Omental fat pad (tissue), 4 donors: ENCODE measurements around the gene PSTPIP1. TPM values are rescaled to one million over a fixed set of nuclear protein-coding genes. Genes with fewer than 3 reads are reported as not detected.
A peak's percentile ranks its signal among the peaks of the same experiment; 100 is the strongest.

ENCODE experiments used
- ATAC-seq: fragments of 150-250 bp; one replicate; pipeline ENCODE4 v1.9.1; 2016; ENCODE audit warnings: mild to moderate bottlenecking, moderate library complexity; ENCODE audit not compliant: low FRiP score
- DNase-seq: peaks from one replicate; pipeline ENCODE4 v3.0.0-alpha.2; 2019; ENCODE audit warnings: low spot score
- total RNA-seq, 4 donors: library from RNA; depleted of rRNA; stranded (reverse); fragments of >200 nt; gene quantifications; one replicate each; pipeline ENCODE4 v1.1.0, GENCODE V29; 2016
- TF ChIP-seq, protein P1 (sequence below), 3 donors: fragments of 450-650 bp; IDR thresholded peaks; one replicate each; pipeline ENCODE4 v1.5.1; 2016 to 2017; ENCODE audit warnings: antibody characterized with exemption in 3 of 3, mild to moderate bottlenecking in 3 of 3, moderate library complexity in 2 of 3

The PSTPIP1 gene
- total RNA-seq, 4 donors from 2014 or later: 6.3 to 38.5 (median 15.1) TPM

DNA sequence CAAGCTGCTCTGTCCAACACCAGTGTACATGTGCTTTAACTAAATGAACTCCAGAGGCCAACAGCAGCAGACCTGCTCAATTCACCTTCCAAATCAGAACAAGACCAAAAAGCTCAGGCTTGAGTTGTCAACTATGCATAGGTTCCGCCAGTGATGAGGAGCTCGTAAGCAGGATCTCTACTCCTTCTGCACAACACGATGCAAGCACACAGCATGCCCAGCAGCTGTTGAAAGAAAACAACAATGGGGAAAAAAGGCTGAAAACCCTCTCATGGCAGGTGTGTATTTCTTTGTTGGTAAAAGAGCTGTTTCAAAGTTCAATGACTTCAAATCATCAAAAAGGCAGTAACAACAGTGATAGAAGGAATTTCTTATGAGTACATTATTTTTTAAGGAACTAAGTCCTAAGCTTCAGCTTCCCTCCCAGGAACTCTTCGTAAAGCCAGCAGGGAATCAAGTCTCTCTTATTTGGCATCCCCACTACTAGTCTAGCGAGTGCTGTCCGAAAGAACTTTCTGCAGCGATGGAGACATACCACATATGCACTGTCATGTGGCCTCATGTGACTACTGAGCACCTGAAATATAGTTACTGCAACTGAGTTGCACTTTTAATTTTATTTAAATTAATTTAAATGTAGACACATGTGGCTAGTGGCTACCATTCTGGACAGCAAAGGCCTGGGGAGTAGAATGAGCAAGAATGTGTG lies 51.9 kb downstream of the PSTPIP1 start:
- ATAC-seq (no peak), DNase-seq (no peak)
- TF ChIP-seq, protein P1, sequence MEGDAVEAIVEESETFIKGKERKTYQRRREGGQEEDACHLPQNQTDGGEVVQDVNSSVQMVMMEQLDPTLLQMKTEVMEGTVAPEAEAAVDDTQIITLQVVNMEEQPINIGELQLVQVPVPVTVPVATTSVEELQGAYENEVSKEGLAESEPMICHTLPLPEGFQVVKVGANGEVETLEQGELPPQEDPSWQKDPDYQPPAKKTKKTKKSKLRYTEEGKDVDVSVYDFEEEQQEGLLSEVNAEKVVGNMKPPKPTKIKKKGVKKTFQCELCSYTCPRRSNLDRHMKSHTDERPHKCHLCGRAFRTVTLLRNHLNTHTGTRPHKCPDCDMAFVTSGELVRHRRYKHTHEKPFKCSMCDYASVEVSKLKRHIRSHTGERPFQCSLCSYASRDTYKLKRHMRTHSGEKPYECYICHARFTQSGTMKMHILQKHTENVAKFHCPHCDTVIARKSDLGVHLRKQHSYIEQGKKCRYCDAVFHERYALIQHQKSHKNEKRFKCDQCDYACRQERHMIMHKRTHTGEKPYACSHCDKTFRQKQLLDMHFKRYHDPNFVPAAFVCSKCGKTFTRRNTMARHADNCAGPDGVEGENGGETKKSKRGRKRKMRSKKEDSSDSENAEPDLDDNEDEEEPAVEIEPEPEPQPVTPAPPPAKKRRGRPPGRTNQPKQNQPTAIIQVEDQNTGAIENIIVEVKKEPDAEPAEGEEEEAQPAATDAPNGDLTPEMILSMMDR (IDR thresholded peaks at IDR 0.05): no peak

DNA sequence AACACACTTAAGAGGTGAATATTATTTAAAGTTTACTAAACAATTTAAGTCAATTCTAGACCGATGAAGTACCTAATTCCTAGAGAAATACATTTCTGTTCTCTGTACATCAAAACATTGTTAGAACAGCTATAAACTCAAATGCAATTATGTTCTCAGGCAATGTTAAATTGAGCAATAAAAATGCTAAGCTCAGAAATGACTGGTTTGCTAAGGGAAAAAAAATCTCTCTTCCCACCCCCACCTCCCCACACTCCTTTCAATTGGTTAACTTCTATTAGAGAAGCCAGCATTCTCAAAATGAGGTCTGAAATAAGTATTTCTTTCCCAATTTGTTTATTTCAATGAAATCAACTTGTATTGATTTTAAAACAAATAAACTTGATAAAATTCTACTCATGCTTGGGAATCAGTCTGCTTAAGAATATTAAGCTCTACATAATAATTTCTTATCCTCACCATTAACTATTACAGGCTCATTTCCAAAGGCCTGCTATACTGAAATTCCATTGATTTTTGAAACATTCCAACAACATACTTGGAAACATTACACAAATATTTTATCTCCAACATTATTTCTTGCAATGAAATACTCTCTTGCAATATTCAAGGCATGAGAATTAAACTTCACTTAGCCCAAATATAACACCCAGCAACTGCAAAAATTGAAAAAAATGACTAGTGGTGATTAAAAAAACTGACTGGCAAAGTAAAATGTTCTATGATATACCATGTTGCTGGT lies 53.4 kb downstream of the PSTPIP1 start:
- no peak for ATAC-seq
- no peak for DNase-seq
- TF ChIP-seq, protein P1 (IDR thresholded peaks at IDR 0.05): no peak

DNA sequence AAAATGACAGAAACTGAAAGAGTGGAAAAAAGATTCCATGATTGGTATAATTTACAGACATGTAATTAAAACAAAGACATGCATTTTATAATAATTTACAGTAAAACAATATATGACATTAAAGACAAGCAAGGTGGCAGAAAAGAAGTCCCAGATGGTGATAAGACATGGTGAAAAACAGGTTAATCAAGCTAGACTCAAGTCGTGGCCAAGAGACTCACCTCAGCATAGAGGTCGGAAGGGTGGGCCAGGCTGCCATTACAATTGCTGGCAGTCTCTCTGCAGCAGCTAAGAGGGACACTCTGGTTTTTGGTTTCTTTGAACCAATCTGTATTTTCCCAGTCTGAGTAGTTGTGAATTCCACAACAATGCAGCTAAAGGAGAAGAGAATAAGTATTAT lies 57.6 kb downstream of the PSTPIP1 start:
- TF ChIP-seq, protein P1 (IDR thresholded peaks at IDR 0.05): no peak
- no peak for DNase-seq
- no peak for ATAC-seq

DNA sequence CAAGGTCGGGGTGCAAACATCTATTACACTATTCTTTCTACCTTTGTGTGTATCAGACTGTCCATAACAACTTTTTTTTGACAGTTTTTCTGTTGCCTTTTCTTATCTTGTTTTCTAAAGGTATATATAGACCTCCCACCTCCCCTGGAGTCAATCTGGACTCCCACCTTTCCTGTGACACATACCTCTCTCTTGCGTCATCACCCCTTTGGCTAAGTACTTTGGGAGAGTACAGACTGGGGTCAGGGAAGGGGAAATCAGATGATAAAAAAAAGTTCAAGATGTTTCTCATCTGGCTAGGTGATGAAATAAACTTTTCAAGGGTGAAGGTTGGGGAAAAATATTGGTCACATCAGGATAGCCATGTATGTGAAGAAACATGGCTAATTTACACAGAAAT lies 58.8 kb downstream of the PSTPIP1 start:
- TF ChIP-seq, protein P1 (IDR thresholded peaks at IDR 0.05): no peak
- DNase-seq (no peak), ATAC-seq (no peak)

DNA sequence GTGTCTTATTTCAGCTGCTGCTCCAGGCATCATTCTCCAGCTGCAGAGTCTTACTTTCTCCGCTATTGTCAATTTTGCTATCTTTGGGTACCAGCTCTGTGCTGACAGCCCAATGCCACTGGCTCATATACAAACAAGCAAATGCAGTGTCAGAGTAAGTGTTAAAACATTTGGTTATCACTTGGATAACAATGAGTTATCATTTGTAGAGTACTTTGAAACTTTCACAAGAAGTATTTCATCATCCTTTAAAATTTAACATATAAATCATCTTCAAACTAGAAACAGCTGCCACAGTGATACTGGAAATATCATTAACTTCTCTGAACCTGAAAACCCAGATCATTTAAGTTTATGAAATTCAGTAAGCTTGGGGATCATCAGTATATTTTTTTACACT lies 62.1 kb downstream of the PSTPIP1 start:
- DNase-seq: no peak
- TF ChIP-seq, protein P1 (IDR thresholded peaks at IDR 0.05): no peak
- peak; percentile 19 for ATAC-seq

DNA sequence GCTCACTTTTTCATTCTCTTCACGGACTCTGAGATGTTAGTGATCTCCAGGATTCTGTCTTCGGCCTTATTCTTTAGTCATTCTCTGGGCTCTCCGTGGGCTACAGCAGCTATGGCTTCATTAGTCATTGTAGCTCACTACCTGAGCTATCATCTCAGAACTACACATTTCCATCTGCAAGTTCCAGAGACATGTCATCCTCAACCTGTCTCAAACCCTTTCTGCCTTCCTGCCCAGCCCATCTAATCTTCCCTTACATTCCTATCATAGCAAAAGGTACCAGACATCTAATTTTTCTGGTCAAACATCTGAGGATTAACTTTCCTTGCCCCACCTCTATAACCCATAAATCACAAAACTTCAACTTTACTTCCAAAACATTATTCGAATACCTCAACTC lies 62.8 kb downstream of the PSTPIP1 start:
- peak; percentile 49 for ATAC-seq
- TF ChIP-seq, protein P1 (IDR thresholded peaks at IDR 0.05): no peak
- no peak for DNase-seq

DNA sequence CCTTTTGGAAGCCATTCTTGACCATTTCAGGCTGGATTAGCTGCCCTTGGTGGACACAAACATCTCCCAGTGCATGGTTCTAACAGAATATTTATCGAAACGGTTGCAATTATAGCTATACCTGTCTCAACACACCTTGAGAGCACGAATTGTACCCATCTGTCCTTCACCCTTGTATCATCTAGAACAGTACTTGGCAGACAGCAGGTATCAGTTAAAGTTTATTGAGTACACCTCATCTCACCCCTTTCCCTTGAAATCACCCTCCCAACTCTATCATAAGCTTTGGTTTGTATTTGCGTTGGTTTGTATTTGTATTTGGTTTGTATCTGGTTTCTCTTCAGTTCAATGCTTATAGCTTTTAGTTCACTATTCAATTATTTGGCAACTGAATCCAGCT lies 63.5 kb downstream of the PSTPIP1 start:
- TF ChIP-seq, protein P1 (IDR thresholded peaks at IDR 0.05): no peak
- DNase-seq: no peak
- no peak for ATAC-seq
